GM12801 (cell line): Measurements from ENCODE around the gene HDX.

Experiments
- TF ChIP-seq, protein P1 (sequence below): IDR thresholded peaks from one replicate; pipeline ENCODE4 v1.5.1; 2011; ENCODE audit warnings: control low read depth; ENCODE audit not compliant: insufficient read length; ENCODE audit errors: extremely low read depth

Gene HDX

DNA sequence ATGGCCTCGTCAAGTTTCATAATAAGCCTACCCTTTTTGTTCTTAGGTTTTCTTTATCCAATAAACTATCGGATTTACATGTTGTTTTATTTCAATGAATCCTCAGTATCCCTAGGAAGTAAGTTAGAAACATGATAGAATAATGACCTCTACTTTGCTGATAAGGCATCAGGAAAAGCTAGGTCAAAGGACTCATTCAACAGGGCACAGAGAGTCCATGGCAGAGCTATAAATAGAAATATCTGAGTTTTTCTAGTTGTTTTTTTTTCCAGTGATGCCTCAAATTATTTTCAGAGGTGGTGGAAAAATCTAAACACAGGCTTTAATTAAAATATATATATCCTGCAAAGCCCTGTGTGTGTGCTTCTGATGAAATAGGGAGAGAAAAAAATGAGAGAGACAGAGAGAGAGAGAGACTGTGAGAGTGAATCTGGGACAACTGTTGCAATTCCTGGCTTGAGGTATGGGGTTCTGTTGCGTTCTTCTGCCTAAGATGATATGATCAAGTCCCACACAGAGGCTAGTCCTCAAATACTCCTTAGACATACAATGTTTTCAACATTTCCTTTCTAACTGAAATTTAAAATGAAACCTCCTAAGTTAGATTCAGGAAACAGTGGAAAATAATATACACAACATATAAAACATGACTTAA lies 139.9 kb downstream of the HDX start:
- TF ChIP-seq, protein P1, sequence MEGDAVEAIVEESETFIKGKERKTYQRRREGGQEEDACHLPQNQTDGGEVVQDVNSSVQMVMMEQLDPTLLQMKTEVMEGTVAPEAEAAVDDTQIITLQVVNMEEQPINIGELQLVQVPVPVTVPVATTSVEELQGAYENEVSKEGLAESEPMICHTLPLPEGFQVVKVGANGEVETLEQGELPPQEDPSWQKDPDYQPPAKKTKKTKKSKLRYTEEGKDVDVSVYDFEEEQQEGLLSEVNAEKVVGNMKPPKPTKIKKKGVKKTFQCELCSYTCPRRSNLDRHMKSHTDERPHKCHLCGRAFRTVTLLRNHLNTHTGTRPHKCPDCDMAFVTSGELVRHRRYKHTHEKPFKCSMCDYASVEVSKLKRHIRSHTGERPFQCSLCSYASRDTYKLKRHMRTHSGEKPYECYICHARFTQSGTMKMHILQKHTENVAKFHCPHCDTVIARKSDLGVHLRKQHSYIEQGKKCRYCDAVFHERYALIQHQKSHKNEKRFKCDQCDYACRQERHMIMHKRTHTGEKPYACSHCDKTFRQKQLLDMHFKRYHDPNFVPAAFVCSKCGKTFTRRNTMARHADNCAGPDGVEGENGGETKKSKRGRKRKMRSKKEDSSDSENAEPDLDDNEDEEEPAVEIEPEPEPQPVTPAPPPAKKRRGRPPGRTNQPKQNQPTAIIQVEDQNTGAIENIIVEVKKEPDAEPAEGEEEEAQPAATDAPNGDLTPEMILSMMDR: no peak

DNA sequence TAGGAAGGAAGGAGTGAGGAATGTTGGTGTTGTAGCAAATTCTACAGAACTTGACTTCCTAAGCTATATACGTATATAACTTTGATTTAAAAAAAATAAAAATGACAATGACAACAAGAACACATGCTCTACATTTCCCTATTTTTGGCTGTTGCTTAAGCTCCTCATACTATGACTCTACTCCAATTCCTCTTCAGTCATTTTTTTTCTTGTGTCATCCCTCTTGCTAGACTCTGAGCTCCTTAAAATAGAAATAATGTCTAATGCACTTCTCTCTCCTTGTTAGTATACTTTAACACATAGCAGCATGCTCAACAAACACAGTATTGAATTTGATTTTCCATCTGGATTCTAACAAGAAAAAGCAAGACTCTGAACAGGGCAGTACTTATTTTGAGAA lies 144.0 kb downstream of the HDX start:
- TF ChIP-seq, protein P1: no peak

DNA sequence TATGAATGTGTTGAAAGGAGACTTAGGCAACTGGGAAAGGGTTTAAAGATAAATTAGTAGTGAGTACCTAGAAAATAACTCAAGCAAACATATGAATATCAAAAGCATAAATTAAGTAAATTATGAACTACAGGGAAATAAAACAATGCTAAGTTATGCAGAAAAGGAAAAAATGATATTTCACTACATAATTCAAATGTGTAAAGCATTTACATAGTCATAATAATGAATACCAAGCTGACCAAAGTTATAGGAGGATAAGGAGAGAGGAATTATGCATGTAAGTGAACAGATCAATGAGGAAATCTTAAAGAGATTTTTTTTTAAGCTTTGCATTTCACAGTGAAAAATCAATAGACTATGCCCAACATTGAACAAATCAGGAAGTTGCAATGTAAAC lies 145.0 kb downstream of the HDX start:
- TF ChIP-seq, protein P1: no peak

DNA sequence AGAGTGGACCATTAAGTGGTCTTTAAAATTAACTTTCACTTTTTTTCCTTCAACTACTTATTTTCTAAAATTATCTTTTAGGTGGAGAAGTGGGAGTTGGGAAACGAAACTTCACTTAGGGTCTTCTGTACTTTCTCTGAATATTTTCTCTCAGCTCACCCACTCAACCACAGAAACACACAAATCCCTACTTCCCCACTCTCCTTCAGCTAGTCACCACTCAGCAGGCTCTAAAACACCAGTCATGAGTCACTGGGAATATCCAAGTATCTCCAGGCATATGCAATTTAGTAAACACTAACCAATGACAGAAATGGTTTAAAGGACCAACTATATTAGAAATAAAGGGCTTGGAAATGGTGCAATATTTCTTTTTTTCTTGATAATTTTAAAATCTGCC lies 161.3 kb downstream of the HDX start:
- TF ChIP-seq, protein P1: no peak

DNA sequence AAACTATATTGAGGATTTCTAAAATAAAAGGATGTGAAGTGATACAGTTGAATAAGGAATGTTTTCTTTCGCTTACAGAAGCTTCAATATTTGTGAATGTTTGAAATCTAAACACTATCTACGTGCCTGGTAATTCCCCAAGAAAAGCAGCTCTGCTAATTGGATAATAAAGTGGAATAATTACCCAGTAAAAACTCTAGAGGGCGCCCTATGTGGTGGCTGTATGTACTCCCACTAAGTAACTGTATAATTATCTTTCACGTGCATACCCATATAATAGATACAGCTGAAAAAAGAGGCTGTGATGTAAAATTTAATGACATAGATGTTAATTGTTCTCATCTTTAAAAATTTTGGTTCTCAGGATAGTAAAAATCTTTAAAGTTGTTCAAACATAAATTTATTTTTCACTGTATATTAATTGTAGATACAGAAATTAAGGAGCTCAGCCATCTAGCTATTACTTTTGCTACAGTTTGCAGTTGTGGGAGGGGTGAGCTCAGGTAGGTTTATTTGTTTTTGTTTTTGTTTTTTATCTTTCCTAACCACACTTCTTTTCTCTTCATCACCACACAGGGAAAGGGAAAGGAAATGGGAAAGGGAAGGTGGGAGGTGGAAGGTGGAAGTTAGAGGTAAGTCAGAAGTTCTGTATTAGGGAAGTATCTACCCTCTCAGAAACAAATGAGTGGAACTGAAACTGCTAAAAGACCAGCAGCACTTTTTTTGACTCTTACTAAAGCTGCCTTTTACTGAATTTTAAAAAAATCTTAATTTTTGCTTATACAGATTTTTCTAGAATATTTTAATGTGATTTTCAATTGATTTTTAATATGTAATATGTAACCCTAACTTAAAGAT lies 162.5 kb downstream of the HDX start:
- TF ChIP-seq, protein P1: no peak

DNA sequence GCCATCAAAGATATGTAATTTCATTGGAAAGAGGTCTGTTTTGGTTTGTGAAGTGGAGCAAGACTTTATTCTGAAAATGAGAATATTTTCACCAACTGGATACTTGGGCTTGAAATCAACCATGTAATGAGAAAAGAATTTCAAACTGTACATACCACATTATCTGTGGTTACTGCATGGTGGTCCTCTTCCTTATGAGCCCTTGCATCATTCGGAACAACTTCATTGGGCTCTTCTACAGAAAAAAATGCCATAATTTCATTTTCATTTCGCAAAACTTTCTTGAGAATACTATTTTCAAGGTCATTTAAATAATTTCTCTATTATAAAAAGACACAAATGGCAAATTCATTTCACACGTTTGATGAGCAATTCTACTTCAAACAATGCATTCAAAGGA lies 165.6 kb downstream of the HDX start:
- TF ChIP-seq, protein P1: no peak

DNA sequence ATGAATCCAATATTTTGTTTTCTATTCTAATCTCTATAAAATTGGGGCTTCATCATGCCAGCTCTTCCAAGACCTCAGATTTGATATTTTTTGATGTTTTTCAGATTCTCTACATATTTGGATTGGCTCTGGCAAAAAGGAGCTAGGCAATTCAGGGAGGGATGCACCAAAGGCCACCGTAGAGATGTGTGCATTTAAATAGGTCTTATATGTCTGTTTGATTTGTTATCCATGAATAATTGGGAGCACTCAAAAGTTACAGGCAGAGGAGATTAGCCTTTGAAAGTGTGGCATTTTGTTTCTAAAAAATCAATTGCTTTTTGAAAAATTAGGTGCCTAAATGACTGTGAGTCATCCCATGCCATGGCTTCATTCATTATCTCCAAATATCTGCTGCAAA lies 167.1 kb downstream of the HDX start:
- TF ChIP-seq, protein P1: no peak
